Posterior vena cava (tissue), 2 donors: ENCODE results near the gene DCAF6. TPM values are rescaled to one million over a fixed set of nuclear protein-coding genes. Genes with fewer than 3 reads are reported as not detected.

Experiments used
- DNase-seq: peaks from one replicate; pipeline ENCODE4 v3.0.0-alpha.2; 2020; ENCODE audit warnings: low spot score
- intact Hi-C, 2 donors: fragments of 100-400 bp; cut with DNase I; formaldehyde crosslinking; loops; one replicate each; pipeline versions ENCODE4 v1.14.1 to v1.14.2; 2022 to 2023
- microRNA-seq, 2 donors: library from miRNA; unstranded; fragments of <30 nt; microRNA quantifications; one replicate each; pipeline ENCODE4 v1.2.0, GENCODE V29; 2020 to 2021; ENCODE audit warnings: borderline microRNAs expressed in 2 of 2
- total RNA-seq, 2 donors: library from RNA; stranded (reverse); fragmentation: NEBNext Ultra II Directional; extraction: Animal tissue kit (Norgen Biotek cat#: 25700); gene quantifications; one replicate each; pipeline ENCODE4 v1.2.1, GENCODE V29; 2021
- donor health status: DM: yes; HTN: yes; CAD: no.
- donor health status: DM: yes; HTN: yes; CAD: no.

Gene DCAF6
- total RNA-seq, 2 donors from 2014 or later, result 50.2 to 55.9 TPM

DNA sequence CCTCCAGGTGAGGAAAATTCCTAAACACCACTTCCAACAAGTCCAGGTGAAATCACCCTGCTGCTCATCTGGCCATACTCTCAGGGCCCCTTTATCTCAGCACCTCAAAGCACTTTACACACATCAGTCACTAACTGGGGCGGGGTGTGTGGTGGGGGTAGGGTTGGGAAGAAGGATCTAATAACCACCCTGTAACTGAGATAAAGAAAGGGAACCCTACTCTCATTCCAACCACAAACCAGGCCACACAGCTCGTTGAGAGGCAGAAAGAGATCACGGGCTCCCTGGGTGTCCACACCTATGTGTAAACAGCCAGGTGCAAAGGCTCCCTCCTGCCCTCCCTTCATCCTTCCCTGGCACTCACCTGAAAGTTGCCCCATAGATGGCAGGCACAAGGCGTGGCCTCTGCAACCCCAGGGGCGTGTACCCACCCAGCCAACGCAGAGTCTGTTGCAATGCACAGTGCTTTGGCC lies 179.9 kb downstream of the DCAF6 start:
- intact Hi-C loops, result no loop called here
- no peak for DNase-seq

- intact Hi-C loops, result no loop called here
Measured at GRCh38 chr1:168119750-168120149, 183.3 kb downstream of the DCAF6 start.

GRCh38 chr1:168121401-168122011 lies 185.0 kb downstream of the DCAF6 start:
- intact Hi-C loops, result no loop called here
- peak; percentile 91 for DNase-seq

More at GRCh38 chr1:168119750-168120149, 183.3 kb downstream of the DCAF6 start:
- no peak for DNase-seq

DNA sequence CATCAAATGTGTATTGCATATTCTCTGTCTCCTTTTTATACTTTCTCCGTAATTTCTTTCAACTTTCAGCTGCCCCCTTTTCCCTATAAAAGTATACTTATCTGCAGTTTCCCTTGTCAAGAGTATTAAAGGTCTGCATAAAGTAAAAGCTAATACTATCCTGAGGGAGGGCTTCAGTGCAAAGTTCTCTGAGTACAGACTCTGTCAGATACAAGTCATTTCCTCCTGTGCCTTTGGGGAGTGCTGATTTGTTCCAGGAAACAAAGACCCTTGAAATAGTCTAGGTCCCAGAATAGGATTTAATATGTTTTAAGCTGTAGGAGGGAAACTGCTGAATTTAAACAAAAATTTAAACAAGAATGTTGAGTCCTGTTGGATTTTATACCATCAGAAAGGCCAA lies 188.6 kb downstream of the DCAF6 start:
- DNase-seq, result no peak
- intact Hi-C loops, result no loop called here

Small RNA genes within 50 kb of the gene (microRNA-seq; reads per million reads assigned to microRNA genes)
- gene MIR1255B2, result 0 reads per million in 2 donors

Other genes with a start within 250 kb of the DCAF6 start
- 100 to 1,000 TPM; 120 to 146 TPM for gene MPZL1, start 214.7 kb upstream of the DCAF6 start, total RNA-seq
- gene ADCY10, start 22.5 kb upstream of the DCAF6 start, total RNA-seq, result under 1 TPM; 0.28 to 0.38 TPM
- gene MPC2, start 389 bp downstream of the DCAF6 start, total RNA-seq, result 10 to 100 TPM; 61.5 to 62.2 TPM
- gene GPR161, start 200.2 kb downstream of the DCAF6 start, total RNA-seq, result 10 to 100 TPM; 12.9 to 17.7 TPM
- 10 to 100 TPM; 29.2 to 32.7 TPM for gene TIPRL, start 242.3 kb downstream of the DCAF6 start, total RNA-seq